H1 (cell line): ENCODE data around the gene CGRRF1. TPM values are rescaled to one million over a fixed set of nuclear protein-coding genes. Genes with fewer than 3 reads are reported as not detected.

ENCODE experiments used
- CTCF ChIA-PET: fragments of 300-600 bp; sonication (Branson Sonifier 250); formaldehyde crosslinking; loops from one replicate; lab custom pipeline; 2021; ENCODE audit not compliant: partially characterized antibody; lab: Charles Lee
- POLR2A ChIA-PET: fragments of 300-600 bp; sonication (Branson Sonifier 250); formaldehyde crosslinking; loops from one replicate; lab custom pipeline; 2021; ENCODE audit warnings: inconsistent platforms; ENCODE audit not compliant: partially characterized antibody; lab: Charles Lee
- DNase-seq, 2 experiments: peaks; one replicate each; pipeline versions ENCODE4 v3.0.0 to v3.0.0-alpha.2; 2010 to 2022; ENCODE audit warnings: low spot score in 2 of 2, low read depth in 1 of 2, mixed read lengths in 1 of 2
- FAIRE-seq: peaks from 2 replicates; lab custom pipeline; 2011; peaks lifted over from hg19 to GRCh38; lab: Jason Lieb, UNC
- H2AFZ ChIP-seq: 2 replicates; pipeline ENCODE4 v1.8.1; 2012; ENCODE audit warnings: low read length, inconsistent platforms
- H2AK5ac ChIP-seq: 2 replicates; pipeline ENCODE4 v1.6.1; 2013; ENCODE audit warnings: low read depth, low read length
- H2BK120ac ChIP-seq: replicated peaks from 2 replicates; pipeline ENCODE3; 2013; ENCODE audit warnings: low read depth, low read length, inconsistent platforms
- H2BK12ac ChIP-seq: 2 replicates; pipeline ENCODE4 v1.6.1; 2013; ENCODE audit warnings: low read depth, low read length
- H2BK15ac ChIP-seq: 2 replicates; pipeline ENCODE4 v1.6.1; 2013; ENCODE audit warnings: low read length
- H2BK20ac ChIP-seq: 2 replicates; pipeline ENCODE4 v1.6.1; 2013; ENCODE audit warnings: low read length
- H2BK5ac ChIP-seq: 2 replicates; pipeline ENCODE4 v1.6.1; 2013; ENCODE audit warnings: low read depth, low read length
- H3K14ac ChIP-seq: 2 replicates; pipeline ENCODE4 v1.6.1; 2013; ENCODE audit warnings: inconsistent platforms; ENCODE audit not compliant: insufficient read length
- H3K18ac ChIP-seq: 2 replicates; pipeline ENCODE4 v1.6.1; 2013; ENCODE audit warnings: low read length; ENCODE audit errors: extremely low read depth
- H3K23ac ChIP-seq: 2 replicates; pipeline ENCODE4 v1.6.1; 2013; ENCODE audit warnings: inconsistent platforms; ENCODE audit not compliant: insufficient read length
- H3K23me2 ChIP-seq: 2 replicates; pipeline ENCODE4 v1.6.1; 2013; ENCODE audit warnings: low read depth, low read length
- H3K27ac ChIP-seq: 2 replicates; pipeline ENCODE4 v1.6.1; 2011; ENCODE audit warnings: low read depth, low read length, inconsistent platforms
- H3K27me3 ChIP-seq, 4 experiments: replicated peaks in 1 of 4; 1 replicate in 1 of 4; 2 replicates in 3 of 4; pipeline versions ENCODE4 v1.6.1 to v1.8.1; 2011 to 2013; ENCODE audit warnings: low read length in 3 of 4, mild to moderate bottlenecking in 3 of 4, inconsistent platforms in 2 of 4, mixed read lengths in 2 of 4, moderate library complexity in 1 of 4; ENCODE audit not compliant: control insufficient read depth in 3 of 4, insufficient read depth in 3 of 4; ENCODE audit errors: extremely low read depth in 1 of 4
- H3K36me3 ChIP-seq, 4 experiments: 2 replicates each; pipeline versions ENCODE4 v1.6.1 to v1.8.1; 2011 to 2013; ENCODE audit warnings: mild to moderate bottlenecking in 4 of 4, low read length in 3 of 4, moderate library complexity in 2 of 4, control low read depth in 1 of 4, inconsistent platforms in 1 of 4; ENCODE audit not compliant: insufficient read depth in 4 of 4, control insufficient read depth in 2 of 4
- H3K4ac ChIP-seq: replicated peaks from 2 replicates; pipeline ENCODE3; 2013; ENCODE audit warnings: low read length, low read depth, mixed read lengths, inconsistent platforms; ENCODE audit not compliant: insufficient read length
- H3K4me1 ChIP-seq, 4 experiments: replicated peaks in 1 of 4; 1 replicate in 1 of 4; 2 replicates in 3 of 4; pipeline versions ENCODE4 v1.6.1 to v1.8.1; 2011 to 2013; ENCODE audit warnings: low read length in 3 of 4, inconsistent platforms in 2 of 4, mixed read lengths in 1 of 4; ENCODE audit not compliant: insufficient read depth in 4 of 4, control insufficient read depth in 3 of 4
- H3K4me2 ChIP-seq, 2 experiments: 2 replicates each; pipeline versions ENCODE4 v1.6.1 to v1.8.1; 2011 to 2013; ENCODE audit warnings: low read depth in 2 of 2, low read length in 2 of 2, control low read depth in 1 of 2, inconsistent platforms in 1 of 2, mild to moderate bottlenecking in 1 of 2; ENCODE audit not compliant: insufficient read depth in 1 of 2
- H3K4me3 ChIP-seq, 4 experiments: fragments of 200-600, 300-600 bp in 1 of 4; sonication (generic), shearing (Covaris generic), sonication (Bioruptor Twin) in 1 of 4; 2 replicates each; pipeline versions ENCODE4 v1.5.1 to v1.8.1; 2011 to 2016; ENCODE audit warnings: low read length in 4 of 4, low read depth in 3 of 4, control low read depth in 2 of 4, inconsistent platforms in 2 of 4, mild to moderate bottlenecking in 2 of 4, mixed read lengths in 1 of 4, moderate library complexity in 1 of 4; ENCODE audit not compliant: insufficient read depth in 2 of 4; ENCODE audit errors: extremely low read depth in 1 of 4
- H3K56ac ChIP-seq: replicated peaks from 2 replicates; pipeline ENCODE3; 2013; ENCODE audit warnings: low read depth, mild to moderate bottlenecking, mixed read lengths, low read length, inconsistent platforms; ENCODE audit not compliant: insufficient read length
- H3K79me1 ChIP-seq: 2 replicates; pipeline ENCODE4 v1.6.1; 2013; ENCODE audit warnings: low read depth, low read length, control low read depth
- H3K79me2 ChIP-seq, 2 experiments: 2 replicates each; pipeline versions ENCODE4 v1.6.1 to v1.8.1; 2012 to 2013; ENCODE audit warnings: low read length in 2 of 2, mild to moderate bottlenecking in 2 of 2, inconsistent platforms in 1 of 2; ENCODE audit not compliant: insufficient read depth in 2 of 2, control insufficient read depth in 1 of 2
- H3K9ac ChIP-seq, 4 experiments: replicated peaks in 1 of 4; 1 replicate in 1 of 4; 2 replicates in 3 of 4; pipeline versions ENCODE4 v1.6.1 to v1.8.1; 2011 to 2013; ENCODE audit warnings: low read depth in 3 of 4, low read length in 3 of 4, control low read depth in 2 of 4, mild to moderate bottlenecking in 2 of 4, moderate library complexity in 2 of 4, inconsistent platforms in 1 of 4; ENCODE audit errors: extremely low read depth in 1 of 4
- H3K9me3 ChIP-seq, 2 experiments: 2 replicates each; pipeline versions ENCODE4 v1.6.1 to v1.8.1; 2012 to 2013; ENCODE audit warnings: mild to moderate bottlenecking in 2 of 2, moderate library complexity in 2 of 2, control low read depth in 1 of 2, inconsistent platforms in 1 of 2, low read depth in 1 of 2, low read length in 1 of 2, mixed read lengths in 1 of 2; ENCODE audit not compliant: insufficient read depth in 2 of 2
- H4K20me1 ChIP-seq, 2 experiments: replicated peaks in 1 of 2; 2 replicates each; pipeline versions ENCODE3 to v1.8.1; 2011 to 2013; ENCODE audit warnings: inconsistent platforms in 2 of 2, low read length in 2 of 2, mild to moderate bottlenecking in 1 of 2; ENCODE audit not compliant: insufficient read depth in 2 of 2, control insufficient read depth in 1 of 2
- H4K5ac ChIP-seq: 2 replicates; pipeline ENCODE4 v1.6.1; 2013; ENCODE audit warnings: low read length, low read depth, mixed read lengths, inconsistent platforms; ENCODE audit not compliant: insufficient read length
- H4K8ac ChIP-seq: 2 replicates; pipeline ENCODE4 v1.8.0; 2013; ENCODE audit warnings: mild to moderate bottlenecking, moderate library complexity, low read length, inconsistent platforms; ENCODE audit not compliant: insufficient read depth; ENCODE audit errors: extremely low read depth
- H4K91ac ChIP-seq: replicated peaks from 2 replicates; pipeline ENCODE3; 2013; ENCODE audit warnings: low read length, mixed read lengths, inconsistent platforms; ENCODE audit not compliant: insufficient read length
- CBX5 ChIP-seq: fragments of 300-800, 300-1000 bp; sonication (generic); IDR thresholded peaks from 2 replicates; pipeline ENCODE4 v1.7.1; 2016; ENCODE audit warnings: antibody characterized with exemption, low read length, low read depth
- CHD1 ChIP-seq: IDR thresholded peaks from 2 replicates; pipeline ENCODE4 v1.6.1; 2012; ENCODE audit warnings: low read depth, low read length, improper control_type of control experiment
- CHD2 ChIP-seq: IDR thresholded peaks from 2 replicates; pipeline ENCODE4 v1.6.1; 2012; ENCODE audit warnings: low read length, improper control_type of control experiment
- EP300 ChIP-seq, 2 experiments: IDR thresholded peaks; 1 replicate in 1 of 2; 2 replicates in 1 of 2; pipeline ENCODE4 v1.6.1; 2011 to 2012; ENCODE audit warnings: low read depth in 2 of 2, low read length in 2 of 2, mild to moderate bottlenecking in 2 of 2, borderline replicate concordance in 1 of 2, inconsistent platforms in 1 of 2, moderate library complexity in 1 of 2
- HDAC2 ChIP-seq, 2 experiments: fragments of 300-600 bp in 1 of 2; sonication (generic) in 1 of 2; IDR thresholded peaks; 2 replicates each; pipeline ENCODE4 v1.6.1; 2011 to 2012; ENCODE audit warnings: low read depth in 2 of 2, low read length in 2 of 2, mild to moderate bottlenecking in 2 of 2, moderate library complexity in 2 of 2, borderline replicate concordance in 1 of 2, inconsistent platforms in 1 of 2
- KDM4A ChIP-seq: IDR thresholded peaks from one replicate; pipeline ENCODE4 v1.7.1; 2012; ENCODE audit warnings: low read depth, mild to moderate bottlenecking, moderate library complexity, low read length, inconsistent platforms; ENCODE audit not compliant: severe bottlenecking
- NANOG ChIP-seq: IDR thresholded peaks from 2 replicates; pipeline ENCODE4 v1.6.1; 2011; ENCODE audit warnings: low read length, low read depth, mild to moderate bottlenecking, inconsistent platforms; ENCODE audit not compliant: insufficient read depth, poor library complexity, severe bottlenecking
- POLR2A ChIP-seq, 2 experiments: IDR thresholded peaks; 1 replicate in 1 of 2; 2 replicates in 1 of 2; pipeline ENCODE4 v1.6.1; 2011; ENCODE audit warnings: low read depth in 2 of 2, low read length in 2 of 2, mild to moderate bottlenecking in 2 of 2; ENCODE audit errors: control extremely low read depth in 1 of 2
- SP4 ChIP-seq: IDR thresholded peaks from 2 replicates; pipeline ENCODE4 v1.6.1; 2012; ENCODE audit warnings: low read length, inconsistent platforms
- TCF12 ChIP-seq: IDR thresholded peaks from 2 replicates; pipeline ENCODE4 v1.6.1; 2011; ENCODE audit warnings: low read depth, mild to moderate bottlenecking, low read length
- WGBS, 2 experiments: shearing (Covaris generic) in 1 of 2; methylation state at CpG; one replicate each; pipeline versions ENCODE4 v1.1.6 to v1.1.7; 2013 to 2015; ENCODE audit warnings: low lambda C conversion rate in 2 of 2, mixed read lengths in 2 of 2, inconsistent platforms in 1 of 2, low coverage in 1 of 2, missing lambda C conversion rate in 1 of 2; ENCODE audit not compliant: insufficient replicate concordance in 2 of 2, insufficient coverage in 1 of 2, insufficient read length in 1 of 2; ENCODE audit errors: extremely low coverage in 1 of 2, missing lambda C conversion rate in 1 of 2; 5-methylcytosine and 5-hydroxymethylcytosine counted together
- polyA plus RNA-seq, 7 experiments: library from polyadenylated mRNA; depleted of rRNA in 3 of 7; stranded (reverse) in 5 of 7; unstranded in 2 of 7; fragments of >200 nt in 5 of 7; fragments of 200-250 nt in 2 of 7; gene quantifications; 1 replicate in 5 of 7; 2 replicates in 1 of 7; 4 replicates in 1 of 7; pipeline versions ENCODE4 v1.2.1 to v1.2.3, GENCODE V29; 2011 to 2013; ENCODE audit warnings: missing spikeins in 2 of 7, mixed read lengths in 2 of 7
- total RNA-seq: library from RNA; stranded (reverse); fragmentation: NEBNext Ultra II Directional; extraction: Animal tissue kit (Norgen Biotek cat#: 25700); gene quantifications from 2 replicates; pipeline ENCODE4 v1.2.1, GENCODE V29; 2021
- TF ChIP-seq, protein P1 (sequence below): IDR thresholded peaks from 2 replicates; pipeline ENCODE4 v1.6.1; 2012; ENCODE audit warnings: inconsistent platforms
- TF ChIP-seq, protein P2 (sequence below): IDR thresholded peaks from 2 replicates; pipeline ENCODE4 v1.6.1; 2012; ENCODE audit warnings: low read length, inconsistent platforms

The CGRRF1 gene
- total and polyA plus RNA-seq, 2 of the 8 experiments (the other 6 are each of a cell fraction or from before 2014, with no cell fraction given) = 7.4 to 20.2 TPM

DNA sequence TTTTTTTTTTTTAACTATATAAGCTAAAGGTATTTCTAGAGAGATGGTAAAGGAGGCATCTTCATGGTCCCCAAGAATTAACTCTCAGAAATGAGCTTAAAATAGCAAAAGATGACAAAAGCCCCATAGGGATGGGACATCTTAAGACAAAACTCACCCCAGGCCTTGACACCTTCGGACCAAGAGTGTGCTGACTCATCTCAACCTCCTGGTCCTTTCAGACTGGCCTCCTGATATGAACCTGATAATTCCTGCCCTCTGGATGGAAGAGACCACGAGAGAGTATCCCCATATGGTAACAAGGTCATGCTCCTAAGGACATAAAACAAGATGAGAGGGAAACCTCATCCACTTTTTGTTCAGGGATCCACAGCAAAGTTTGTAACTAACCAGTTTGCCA is 12.5 kb upstream of the CGRRF1 start:
- no peak overlapping the region for H4K8ac ChIP-seq
- H4K91ac ChIP-seq = no peak overlapping the region
- DNase-seq (no peak), FAIRE-seq (no peak)
- H3K4ac ChIP-seq = no peak overlapping the region
- no peaks in the 10 kb centered on the region for H3K79me2 ChIP-seq
- H3K9ac ChIP-seq = no peak overlapping the region
- no peak overlapping the region for H2AK5ac ChIP-seq
- no peaks in the 10 kb centered on the region for H3K36me3 ChIP-seq
- TF ChIP-seq, protein P1, sequence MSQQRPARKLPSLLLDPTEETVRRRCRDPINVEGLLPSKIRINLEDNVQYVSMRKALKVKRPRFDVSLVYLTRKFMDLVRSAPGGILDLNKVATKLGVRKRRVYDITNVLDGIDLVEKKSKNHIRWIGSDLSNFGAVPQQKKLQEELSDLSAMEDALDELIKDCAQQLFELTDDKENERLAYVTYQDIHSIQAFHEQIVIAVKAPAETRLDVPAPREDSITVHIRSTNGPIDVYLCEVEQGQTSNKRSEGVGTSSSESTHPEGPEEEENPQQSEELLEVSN = no peak
- TF ChIP-seq KDM4A (no peak), CHD2 (no peak), HDAC2 (IDR thresholded peaks at IDR 0.05; ENCODE audit: borderline replicate concordance in 1 of 2, low read depth in 2 of 2, low read length in 2 of 2) (no peak), POLR2A (IDR thresholded peaks at IDR 0.05; ENCODE audit: control extremely low read depth in 1 of 2, low read depth in 2 of 2, low read length in 2 of 2) (no peak), EP300 (IDR thresholded peaks at IDR 0.05; ENCODE audit: borderline replicate concordance in 1 of 2, low read depth in 2 of 2, low read length in 2 of 2) (no peak), SP4 (no peak), CBX5 (no peak), NANOG (no peak), CHD1 (no peak), TCF12 (no peak)
- TF ChIP-seq, protein P2, sequence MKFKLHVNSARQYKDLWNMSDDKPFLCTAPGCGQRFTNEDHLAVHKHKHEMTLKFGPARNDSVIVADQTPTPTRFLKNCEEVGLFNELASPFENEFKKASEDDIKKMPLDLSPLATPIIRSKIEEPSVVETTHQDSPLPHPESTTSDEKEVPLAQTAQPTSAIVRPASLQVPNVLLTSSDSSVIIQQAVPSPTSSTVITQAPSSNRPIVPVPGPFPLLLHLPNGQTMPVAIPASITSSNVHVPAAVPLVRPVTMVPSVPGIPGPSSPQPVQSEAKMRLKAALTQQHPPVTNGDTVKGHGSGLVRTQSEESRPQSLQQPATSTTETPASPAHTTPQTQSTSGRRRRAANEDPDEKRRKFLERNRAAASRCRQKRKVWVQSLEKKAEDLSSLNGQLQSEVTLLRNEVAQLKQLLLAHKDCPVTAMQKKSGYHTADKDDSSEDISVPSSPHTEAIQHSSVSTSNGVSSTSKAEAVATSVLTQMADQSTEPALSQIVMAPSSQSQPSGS = no peak
- no peak overlapping the region for H3K4me3 ChIP-seq
- no peaks in the 10 kb centered on the region for H3K9me3 ChIP-seq
- no peak overlapping the region for H3K56ac ChIP-seq
- ChIA-PET CTCF (no interaction called here), POLR2A (no interaction called here)
- H4K20me1 ChIP-seq = no peaks in the 10 kb centered on the region
- no peak overlapping the region; the same call in 1 of the 2 replicates for H2BK15ac ChIP-seq
- no peak overlapping the region for H2BK120ac ChIP-seq
- no peak overlapping the region for H2BK12ac ChIP-seq
- H3K27ac ChIP-seq = no peak overlapping the region
- no peaks in the 10 kb centered on the region for H3K27me3 ChIP-seq
- H2AFZ ChIP-seq = no peak overlapping the region
- H4K5ac ChIP-seq = no peak overlapping the region
- H3K23ac ChIP-seq = no peak overlapping the region
- no peak overlapping the region for H3K18ac ChIP-seq
- H3K23me2 ChIP-seq = no peaks in the 10 kb centered on the region
- H3K14ac ChIP-seq = no peak overlapping the region
- H2BK20ac ChIP-seq = no peak overlapping the region
- H3K4me2 ChIP-seq = no peak overlapping the region
- H3K79me1 ChIP-seq = no peaks in the 10 kb centered on the region
- WGBS, 2 experiments = 90% methylated on average over 2 of the region's 2 CpGs; no CpG with 5 or more reads in 1 of the 2 experiments
- H3K4me1 ChIP-seq = no peaks in the 10 kb centered on the region; a peak in 1 of 7 replicates
- H2BK5ac ChIP-seq = no peak overlapping the region
